GM23338 (cell line): Measurements from ENCODE around the gene SOX10. TPM values are rescaled to one million over a fixed set of nuclear protein-coding genes. Genes with fewer than 3 reads are reported as not detected.

Source experiments
- ATAC-seq: fragments of 200-7000 bp; cut with Tn5 transposase; 3 replicates; pipeline ENCODE4 v1.9.1; 2020
- DNase-seq: peaks from one replicate; pipeline ENCODE4 v3.0.0-alpha.2; 2015; ENCODE audit warnings: low spot score
- H2AFZ ChIP-seq: fragments of 200-600 bp; sonication (generic); 2 replicates; pipeline ENCODE4 v1.8.0; 2016; ENCODE audit warnings: antibody characterized with exemption, mild to moderate bottlenecking, moderate library complexity
- H3F3A ChIP-seq: fragments of 200-600 bp; sonication (generic); replicated peaks from 2 replicates; pipeline ENCODE4 v1.8.0; 2017; ENCODE audit warnings: antibody characterized with exemption, mixed run types, low read depth
- H3K27ac ChIP-seq: fragments of 200-600 bp; sonication (generic); 2 replicates; pipeline ENCODE4 v1.6.1; 2016; ENCODE audit warnings: low read depth
- H3K27me3 ChIP-seq: fragments of 200-600 bp; sonication (generic); 2 replicates; pipeline ENCODE4 v1.8.0; 2016; ENCODE audit warnings: mild to moderate bottlenecking, mixed run types, moderate library complexity; ENCODE audit not compliant: insufficient read depth
- H3K36me3 ChIP-seq: fragments of 200-600 bp; sonication (generic); 2 replicates; pipeline ENCODE4 v1.8.0; 2016; ENCODE audit warnings: mild to moderate bottlenecking; ENCODE audit not compliant: insufficient read depth
- H3K4me1 ChIP-seq: fragments of 200-600 bp; sonication (generic); 2 replicates; pipeline ENCODE4 v1.8.0; 2016; ENCODE audit warnings: mild to moderate bottlenecking, moderate library complexity; ENCODE audit not compliant: insufficient read depth
- H3K4me2 ChIP-seq: fragments of 200-600 bp; sonication (generic); 2 replicates; pipeline ENCODE4 v1.7.1; 2017; ENCODE audit warnings: mixed run types
- H3K4me3 ChIP-seq: fragments of 200-600 bp; sonication (generic); 2 replicates; pipeline ENCODE4 v1.6.1; 2016; ENCODE audit warnings: mixed run types
- H3K79me2 ChIP-seq: fragments of 200-600 bp; sonication (generic); replicated peaks from 2 replicates; pipeline ENCODE4 v1.8.0; 2017; ENCODE audit warnings: mild to moderate bottlenecking; ENCODE audit not compliant: insufficient read depth
- H3K9me2 ChIP-seq: fragments of 200-600 bp; sonication (generic); 2 replicates; pipeline ENCODE4 v1.8.0; 2017; ENCODE audit not compliant: insufficient read depth
- H4K20me1 ChIP-seq: fragments of 200-600 bp; sonication (generic); replicated peaks from 2 replicates; pipeline ENCODE4 v1.8.0; 2017; ENCODE audit warnings: mild to moderate bottlenecking; ENCODE audit not compliant: insufficient read depth
- H3K27ac Mint-ChIP-seq: 2 replicates; pipeline ENCODE4 v1.8.0; 2020; ENCODE audit warnings: inconsistent platforms, mild to moderate bottlenecking, moderate library complexity, mixed read lengths
- H3K27me3 Mint-ChIP-seq: 3 replicates; pipeline ENCODE4 v1.8.0; 2022; ENCODE audit warnings: low read depth, mild to moderate bottlenecking, moderate library complexity, mixed read lengths, inconsistent platforms; ENCODE audit not compliant: insufficient read depth, poor library complexity
- H3K36me3 Mint-ChIP-seq: 3 replicates; pipeline ENCODE4 v1.8.0; 2021; ENCODE audit warnings: low read depth, mild to moderate bottlenecking, inconsistent platforms, moderate library complexity, mixed read lengths
- H3K4me1 Mint-ChIP-seq: 3 replicates; pipeline ENCODE4 v1.8.0; 2020; ENCODE audit warnings: mild to moderate bottlenecking, inconsistent platforms, mixed read lengths
- H3K4me3 Mint-ChIP-seq: 3 replicates; pipeline ENCODE4 v1.8.0; 2021; ENCODE audit warnings: moderate library complexity, mild to moderate bottlenecking, inconsistent platforms, mixed read lengths
- H3K9me3 Mint-ChIP-seq: 3 replicates; pipeline ENCODE4 v1.8.0; 2020; ENCODE audit warnings: moderate library complexity, mild to moderate bottlenecking, inconsistent platforms, mixed read lengths
- CREB1 ChIP-seq: fragments of 250-450 bp; sonication (Bioruptor Pico); IDR thresholded peaks from 2 replicates; pipeline ENCODE4 v1.5.0; 2020; ENCODE audit warnings: low read depth, mild to moderate bottlenecking, moderate library complexity
- ETS1 ChIP-seq: IDR thresholded peaks from 2 replicates; pipeline ENCODE4 v1.6.1; 2016; ENCODE audit warnings: antibody characterized with exemption
- NANOG ChIP-seq: IDR thresholded peaks from 2 replicates; pipeline ENCODE4 v1.6.1; 2016; ENCODE audit warnings: antibody characterized with exemption, borderline replicate concordance
- REST ChIP-seq: IDR thresholded peaks from one replicate; pipeline ENCODE4 v1.6.1; 2018; ENCODE audit warnings: antibody characterized with exemption; ENCODE audit not compliant: unreplicated experiment
- STAT1 ChIP-seq: IDR thresholded peaks from one replicate; pipeline ENCODE4 v1.6.1; 2016; ENCODE audit warnings: antibody characterized with exemption; ENCODE audit not compliant: unreplicated experiment
- ZNF114 ChIP-seq: fragments of 250-450 bp; sonication (Bioruptor Pico); IDR thresholded peaks from 2 replicates; pipeline ENCODE4 v1.5.0; 2020; ENCODE audit warnings: mild to moderate bottlenecking, moderate library complexity
- ZNF462 ChIP-seq: fragments of 250-450 bp; sonication (Bioruptor Pico); IDR thresholded peaks from 2 replicates; pipeline ENCODE4 v1.5.0; 2020; ENCODE audit warnings: mild to moderate bottlenecking, moderate library complexity
- polyA plus RNA-seq: library from polyadenylated mRNA; unstranded; fragments of >200 nt; fragmentation: Nextera tagmentation; extraction: Ambion mirVana; gene quantifications from 2 replicates; pipeline ENCODE4 v1.2.1, GENCODE V29; 2016
- total RNA-seq: library from RNA; depleted of rRNA; stranded (reverse); fragments of >200 nt; shearing (Covaris generic); gene quantifications from 2 replicates; pipeline ENCODE4 v1.2.3, GENCODE V29; 2014

Gene SOX10
- total and polyA plus RNA-seq, 2 experiments from 2014 or later, result 1.1 to 2.1 TPM

- no peak for TF ChIP-seq STAT1
- TF ChIP-seq CREB1, result no peak
- no peak for TF ChIP-seq REST
- no peak for TF ChIP-seq ETS1
- no peak for TF ChIP-seq NANOG
- TF ChIP-seq ZNF462 (CRISPR knock-in tag), result no peak
- no peak for TF ChIP-seq ZNF114 (CRISPR knock-in tag)
- Histone ChIP-seq H3K36me3 (no peaks in the 10 kb centered on the region), H3K27me3 (no peaks in the 10 kb centered on the region), H3K4me1 (no peaks in the 10 kb centered on the region), H2AFZ (no peak overlapping the region), H4K20me1 (no peaks in the 10 kb centered on the region), H3K27ac (no peak overlapping the region), H3K79me2 (no peaks in the 10 kb centered on the region), H3K9me2 (no peaks in the 10 kb centered on the region), H3K4me2 (no peak overlapping the region), H3F3A (no peaks in the 10 kb centered on the region), H3K4me3 (no peak overlapping the region)
- no peaks in the 10 kb centered on the region for H3K36me3 Mint-ChIP-seq
- peaks cover 14% of the 10 kb centered on the region for H3K27me3 Mint-ChIP-seq
- DNase-seq, result no peak
- peaks cover 4% of the 10 kb centered on the region; the same call in 1 of the 3 replicates for H3K4me1 Mint-ChIP-seq
- H3K4me3 Mint-ChIP-seq, result no peak overlapping the region
- H3K27ac Mint-ChIP-seq, result no peak overlapping the region
- no peaks in the 10 kb centered on the region for H3K9me3 Mint-ChIP-seq
- no peak for ATAC-seq
These were observed 36.9 kb upstream of the SOX10 start for GRCh38 chr22:38021206-38021605.
